ENCODE data around the gene ABCC1. TPM values are rescaled to one million over a fixed set of nuclear protein-coding genes. Genes with fewer than 3 reads are reported as not detected.

ABCC1 gene
- total RNA-seq, 1 experiment from 2014 or later, result 56.4 TPM

DNA sequence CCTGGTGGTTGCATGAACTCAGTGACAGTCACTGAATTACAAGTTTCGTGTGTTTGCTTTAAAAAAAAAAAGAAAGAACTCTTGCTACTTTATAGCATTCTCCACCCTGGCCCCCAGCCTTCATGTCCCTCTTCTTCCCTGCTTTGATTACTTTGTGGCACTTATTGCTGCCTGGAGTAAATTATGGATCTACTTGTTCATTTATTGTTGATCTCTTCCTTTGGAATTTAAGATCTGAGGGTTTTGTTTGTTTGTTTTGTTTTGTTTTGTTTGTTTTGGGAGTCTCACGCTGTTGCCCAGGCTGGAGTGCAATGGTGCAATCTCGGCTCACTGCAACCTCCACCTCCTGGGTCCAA is 147.4 kb downstream of the ABCC1 start:
- H3K23me2 ChIP-seq (ENCODE audit: insufficient read length, low read depth, low read length, poor library complexity, severe bottlenecking), result no peaks in the 10 kb centered on the region
- no peak overlapping the region for H3K14ac ChIP-seq (ENCODE audit: insufficient read depth, low read length)
- peaks cover 15 to 65% (median 50%) of the 10 kb centered on the region in 3 experiments; a peak in 6 of 7 replicates for H3K36me3 Mint-ChIP-seq (ENCODE audit: insufficient read depth in 1 of 3, low read depth in 3 of 3)
- no peak overlapping the region for H3K9ac ChIP-seq (ENCODE audit: extremely low read depth, insufficient read length, low read length)
- no peak overlapping the region for H3K27ac ChIP-seq (ENCODE audit: insufficient read length, low read depth, low read length)
- DNase-seq, result no peak
- H2BK20ac ChIP-seq (ENCODE audit: low read depth, low read length, poor library complexity, severe bottlenecking), result no peak overlapping the region
- no peaks in the 10 kb centered on the region for H3K9me3 ChIP-seq (ENCODE audit: control insufficient read depth, low read depth, low read length)
- no peak overlapping the region for H4K91ac ChIP-seq (ENCODE audit: insufficient read length, low read depth, low read length)
- H2BK12ac ChIP-seq (ENCODE audit: insufficient read length, low read depth, low read length), result no peak overlapping the region
- no peak overlapping the region for H2BK120ac ChIP-seq (ENCODE audit: low read depth, low read length, poor library complexity, severe bottlenecking)
- WGBS (ENCODE audit: extremely low coverage, insufficient read length, low lambda C conversion rate), result no CpG with 5 or more reads among the region's 3 CpGs
- no peak overlapping the region for H2AFZ ChIP-seq (ENCODE audit: low read length)
- H3K27ac Mint-ChIP-seq, result peak overlapping the region in 1 of 3 experiments; percentile 50; a peak in 3 of 7 replicates
- H2BK5ac ChIP-seq (ENCODE audit: insufficient read length, low read length), result no peak overlapping the region
- no peaks in the 10 kb centered on the region for H3K9me3 Mint-ChIP-seq
- TF ChIP-seq, protein P1, sequence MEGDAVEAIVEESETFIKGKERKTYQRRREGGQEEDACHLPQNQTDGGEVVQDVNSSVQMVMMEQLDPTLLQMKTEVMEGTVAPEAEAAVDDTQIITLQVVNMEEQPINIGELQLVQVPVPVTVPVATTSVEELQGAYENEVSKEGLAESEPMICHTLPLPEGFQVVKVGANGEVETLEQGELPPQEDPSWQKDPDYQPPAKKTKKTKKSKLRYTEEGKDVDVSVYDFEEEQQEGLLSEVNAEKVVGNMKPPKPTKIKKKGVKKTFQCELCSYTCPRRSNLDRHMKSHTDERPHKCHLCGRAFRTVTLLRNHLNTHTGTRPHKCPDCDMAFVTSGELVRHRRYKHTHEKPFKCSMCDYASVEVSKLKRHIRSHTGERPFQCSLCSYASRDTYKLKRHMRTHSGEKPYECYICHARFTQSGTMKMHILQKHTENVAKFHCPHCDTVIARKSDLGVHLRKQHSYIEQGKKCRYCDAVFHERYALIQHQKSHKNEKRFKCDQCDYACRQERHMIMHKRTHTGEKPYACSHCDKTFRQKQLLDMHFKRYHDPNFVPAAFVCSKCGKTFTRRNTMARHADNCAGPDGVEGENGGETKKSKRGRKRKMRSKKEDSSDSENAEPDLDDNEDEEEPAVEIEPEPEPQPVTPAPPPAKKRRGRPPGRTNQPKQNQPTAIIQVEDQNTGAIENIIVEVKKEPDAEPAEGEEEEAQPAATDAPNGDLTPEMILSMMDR (conservative IDR thresholded peaks at IDR 0.05), result no peak
- H3T11ph ChIP-seq (ENCODE audit: low read length), result no peak overlapping the region
- no peak overlapping the region for H3K18ac ChIP-seq (ENCODE audit: insufficient read length, low read depth, low read length)
- H3K27me3 Mint-ChIP-seq (ENCODE audit: low read depth), result no peaks in the 10 kb centered on the region
- H3K4me1 Mint-ChIP-seq, result peaks cover 5 to 19% of the 10 kb centered on the region in 2 experiments; a peak in 2 of 4 replicates
- H3K4me1 ChIP-seq (ENCODE audit: insufficient read depth, low read length), result no peaks in the 10 kb centered on the region
- H3K4ac ChIP-seq (ENCODE audit: low read depth, low read length), result no peak overlapping the region
- H3K4me3 Mint-ChIP-seq, result no peak overlapping the region
- no peak overlapping the region for H3K56ac ChIP-seq (ENCODE audit: insufficient read length, low read depth, low read length)
- no peaks in the 10 kb centered on the region for H4K20me1 ChIP-seq (ENCODE audit: control insufficient read depth, insufficient read depth, insufficient read length)
- H4K5ac ChIP-seq (ENCODE audit: insufficient read length, low read depth, low read length), result no peak overlapping the region
- no peak overlapping the region for H2AK5ac ChIP-seq (ENCODE audit: insufficient read length, low read length)
- H3K79me1 ChIP-seq (ENCODE audit: insufficient read depth, low read depth, low read length, poor library complexity, severe bottlenecking), result no peaks in the 10 kb centered on the region
- H3K4me2 ChIP-seq (ENCODE audit: insufficient read depth, insufficient read length, low read length), result no peak overlapping the region
- H3K27me3 ChIP-seq (ENCODE audit: insufficient read depth, low read length), result no peaks in the 10 kb centered on the region
- no peak overlapping the region for H3K23ac ChIP-seq (ENCODE audit: insufficient read length, low read depth, low read length)
- H2BK15ac ChIP-seq (ENCODE audit: low read depth, low read length), result no peak overlapping the region
- no peak overlapping the region for H4K8ac ChIP-seq (replicated peaks; ENCODE audit: insufficient read length, low read depth, low read length)
- H3K79me2 ChIP-seq (ENCODE audit: insufficient read depth, low read length), result no peaks in the 10 kb centered on the region
